GM21619 (cell line): ENCODE measurements around the gene FBXO5.

Experiments
- ATAC-seq: cut with Tn5 transposase; IDR thresholded peaks from one replicate; pipeline ENCODE4 v1.9.1; 2021; ENCODE audit not compliant: unreplicated experiment

Gene FBXO5

DNA sequence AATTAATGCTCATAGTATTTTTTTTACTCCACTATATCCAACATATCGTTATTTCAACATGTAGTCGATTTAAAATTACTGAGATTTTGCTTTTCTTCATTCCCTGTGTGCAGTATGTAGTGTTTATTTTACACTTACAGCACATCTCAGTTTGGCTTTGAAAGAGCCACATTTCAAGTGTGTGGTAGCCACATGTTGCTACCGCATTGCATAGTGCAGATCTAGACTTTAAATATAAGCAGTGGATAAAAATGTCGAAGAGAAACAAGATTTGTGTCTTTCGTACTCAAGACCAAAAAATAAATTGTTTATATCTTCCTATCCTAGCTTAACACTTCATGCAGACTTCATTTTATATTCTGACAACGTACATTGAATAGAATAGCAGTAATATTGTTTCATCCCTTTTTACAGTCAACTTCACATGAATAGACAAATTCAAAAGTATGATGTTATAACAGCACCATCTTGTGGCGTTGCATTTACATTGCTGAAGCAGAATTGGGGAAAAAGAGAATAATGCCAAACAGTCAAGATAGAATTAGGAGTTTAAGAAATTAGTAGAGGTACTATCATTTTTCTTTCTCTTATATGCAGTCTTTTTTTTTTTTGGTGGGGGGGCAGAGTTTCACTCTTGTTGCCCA lies 29.9 kb downstream of the FBXO5 start:
- no peak for ATAC-seq

GRCh38 chr6:152952045-152952444 lies 30.8 kb downstream of the FBXO5 start:
- ATAC-seq, result no peak

DNA sequence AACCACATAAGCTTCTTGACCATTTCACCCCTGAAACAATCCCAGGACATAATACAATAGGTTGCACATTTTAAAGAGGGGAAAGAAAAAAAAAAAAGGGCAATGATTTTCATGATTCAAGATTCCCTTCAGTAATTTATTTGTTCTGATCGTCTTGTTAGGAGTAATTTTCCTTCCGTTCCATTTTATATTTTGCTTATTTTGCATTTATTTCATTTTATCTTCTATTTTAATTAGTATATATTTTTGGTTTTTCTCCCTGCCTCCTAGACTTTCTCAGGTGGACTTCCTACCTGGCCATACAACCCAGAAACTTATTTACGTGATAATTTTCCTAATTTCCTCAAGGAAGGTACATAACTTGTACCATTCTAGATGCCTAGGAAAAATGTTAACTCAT lies 32.6 kb downstream of the FBXO5 start:
- no peak for ATAC-seq

- ATAC-seq, result peak; percentile 84
Observed at GRCh38 chr6:152948150-152948768, 34.6 kb downstream of the FBXO5 start.

- no peak for ATAC-seq
Observed at GRCh38 chr6:152946995-152947394, 35.8 kb downstream of the FBXO5 start.

GRCh38 chr6:152946484-152946883 lies 36.4 kb downstream of the FBXO5 start:
- no peak for ATAC-seq

- no peak for ATAC-seq
Observed at GRCh38 chr6:152943260-152943897, 39.5 kb downstream of the FBXO5 start.

DNA sequence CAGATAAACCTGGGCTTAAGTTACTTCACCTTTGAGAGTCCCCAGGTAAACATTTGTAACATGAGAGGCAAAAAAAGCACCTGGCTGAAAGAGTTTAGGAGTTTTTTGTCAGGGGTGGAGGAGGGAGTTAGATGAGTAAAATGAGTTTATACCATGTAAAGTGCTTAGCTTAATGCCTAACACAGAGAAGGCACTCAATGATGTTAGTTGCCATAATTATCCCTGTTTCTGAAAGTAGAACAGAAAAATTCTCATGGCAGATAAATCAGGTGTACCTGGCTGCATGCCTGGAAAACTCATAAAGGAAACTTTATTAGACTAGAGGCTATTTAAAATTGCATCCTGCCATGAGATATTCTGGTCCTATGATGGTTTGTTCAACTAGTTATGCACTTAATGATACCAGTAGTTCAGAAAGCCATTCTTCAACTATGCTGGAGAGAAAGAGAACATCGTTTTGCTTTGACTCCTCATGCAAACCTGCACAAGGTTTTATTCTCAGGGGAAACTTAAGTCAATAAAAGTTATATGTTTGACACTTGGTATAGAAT lies 40.4 kb downstream of the FBXO5 start:
- ATAC-seq, result no peak

- no peak for ATAC-seq
Observed at GRCh38 chr6:152941746-152942145, 41.1 kb downstream of the FBXO5 start.

DNA sequence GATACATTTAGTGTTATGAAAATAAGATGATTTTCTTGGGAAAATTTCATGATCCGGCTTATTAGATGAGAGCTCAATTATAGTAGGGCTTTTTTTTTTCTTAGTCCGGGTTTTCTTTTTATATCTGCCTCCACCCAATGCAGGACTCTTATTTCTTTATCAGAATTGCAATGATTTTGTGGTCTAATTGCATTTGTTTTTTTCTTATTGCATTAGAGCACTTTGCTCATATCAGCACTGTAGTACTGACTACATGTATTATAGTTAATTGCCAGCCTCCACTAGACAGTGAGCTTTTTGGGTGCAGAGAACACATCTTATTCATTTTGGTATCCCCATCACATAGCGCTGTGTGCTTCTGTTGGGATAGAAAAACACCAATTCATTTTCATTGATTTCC lies 50.0 kb downstream of the FBXO5 start:
- ATAC-seq, result no peak

GRCh38 chr6:152922706-152923105 lies 60.1 kb downstream of the FBXO5 start:
- ATAC-seq, result no peak
